Measurements from ENCODE around the gene IWS1.
"Not testable (repeated sequence)": the region's sequence is repeated elsewhere in the genome, so short reads cannot be mapped to it uniquely, and the experiment has no call there.

IWS1 gene

GRCh38 chr2:127527001-127527804, 914 bp upstream of the IWS1 start:
- no peak for DNase-seq

GRCh38 chr2:127525691-127526131, 578 bp downstream of the IWS1 start:
- DNase-seq: no peak

GRCh38 chr2:127524198-127524834, 2.0 kb downstream of the IWS1 start:
- not testable (repeated sequence) for DNase-seq

GRCh38 chr2:127523269-127523939, 2.9 kb downstream of the IWS1 start:
- DNase-seq: no peak

- DNase-seq: no peak
Measured at GRCh38 chr2:127520424-127520823, 5.9 kb downstream of the IWS1 start.

- DNase-seq: no peak
Measured at GRCh38 chr2:127517465-127517864, 8.8 kb downstream of the IWS1 start.

- DNase-seq: no peak
Measured at GRCh38 chr2:127516041-127516762, 10.1 kb downstream of the IWS1 start.

GRCh38 chr2:127515383-127515915, 10.8 kb downstream of the IWS1 start:
- DNase-seq: no peak

GRCh38 chr2:127514485-127514884, 11.8 kb downstream of the IWS1 start:
- no peak for DNase-seq

GRCh38 chr2:127514076-127514475, 12.2 kb downstream of the IWS1 start:
- no peak for DNase-seq

GRCh38 chr2:127512362-127512761, 13.9 kb downstream of the IWS1 start:
- no peak for DNase-seq

- DNase-seq: no peak
Measured at GRCh38 chr2:127511917-127512316, 14.4 kb downstream of the IWS1 start.

- DNase-seq: no peak
Measured at GRCh38 chr2:127511090-127511695, 15.1 kb downstream of the IWS1 start.

GRCh38 chr2:127510073-127510472, 16.2 kb downstream of the IWS1 start:
- DNase-seq: no peak

GRCh38 chr2:127508631-127509034, 17.7 kb downstream of the IWS1 start:
- DNase-seq: no peak

- DNase-seq: no peak
Measured at GRCh38 chr2:127508023-127508630, 18.2 kb downstream of the IWS1 start.

- DNase-seq: no peak
Measured at GRCh38 chr2:127506510-127506909, 19.8 kb downstream of the IWS1 start.

- DNase-seq: no peak
Measured at GRCh38 chr2:127504552-127505430, 21.5 kb downstream of the IWS1 start.

GRCh38 chr2:127503491-127503890, 22.8 kb downstream of the IWS1 start:
- DNase-seq: no peak

GRCh38 chr2:127498386-127498785, 27.9 kb downstream of the IWS1 start:
- no peak for DNase-seq

- DNase-seq: no peak
Measured at GRCh38 chr2:127490283-127490682, 36.0 kb downstream of the IWS1 start.

All from NCI-H2081 treated with DMSO at 0.1 percent for 48 hours (cell line).